HCT116 (cell line): Measurements from ENCODE around the gene MYO7A.

ENCODE experiments used
- ELF1 ChIP-seq: IDR thresholded peaks from 2 replicates; pipeline ENCODE4 v1.6.1; 2012; ENCODE audit warnings: low read depth, borderline replicate concordance
- EZH2 ChIP-seq: fragments of 200-600 bp; sonication (generic); IDR thresholded peaks from 2 replicates; pipeline ENCODE4 v1.6.1; 2017; ENCODE audit warnings: antibody characterized with exemption, mixed run types
- EZH2phosphoT487 ChIP-seq: fragments of 200-600 bp; IDR thresholded peaks from 2 replicates; pipeline ENCODE4 v1.6.1; 2018; ENCODE audit warnings: antibody characterized with exemption, borderline replicate concordance
- POLR2A ChIP-seq: IDR thresholded peaks from 2 replicates; pipeline ENCODE4 v1.7.0; 2011; ENCODE audit warnings: borderline replicate concordance; ENCODE audit not compliant: insufficient read depth, insufficient read length; ENCODE audit errors: extremely low read depth
- POLR2AphosphoS5 ChIP-seq: IDR thresholded peaks from 2 replicates; pipeline ENCODE4 v1.6.1; 2011; ENCODE audit warnings: mild to moderate bottlenecking, low read depth, low read length, moderate library complexity
- RAD21 ChIP-seq: IDR thresholded peaks from 2 replicates; pipeline ENCODE4 v1.6.1; 2012; ENCODE audit warnings: low read depth, mild to moderate bottlenecking
- TCF7L2 ChIP-seq: IDR thresholded peaks from 2 replicates; pipeline ENCODE4 v1.7.0; 2011; ENCODE audit warnings: borderline replicate concordance, inconsistent platforms; ENCODE audit not compliant: insufficient read depth, insufficient read length; ENCODE audit errors: extremely low read depth
- ZFX ChIP-seq: fragments of 450-650 bp; IDR thresholded peaks from 2 replicates; pipeline ENCODE4 v1.6.1; 2017
- ZNF274 ChIP-seq: fragments of 200-500 bp; sonication (Bioruptor generic); IDR thresholded peaks from 2 replicates; pipeline ENCODE4 v1.6.1; 2014; ENCODE audit warnings: mild to moderate bottlenecking, low read depth, low read length, inconsistent platforms
- TF ChIP-seq, protein P1 (sequence below), 3 experiments: fragments of 200-600 bp in 1 of 3; sonication (generic) in 1 of 3; IDR thresholded peaks in 2 of 3; conservative IDR thresholded peaks in 1 of 3; 2 replicates each; pipeline ENCODE4 v1.5.1; 2012 to 2017; ENCODE audit warnings: low read depth in 2 of 3, low read length in 2 of 3, antibody characterized with exemption in 1 of 3, borderline replicate concordance in 1 of 3, control low read depth in 1 of 3, mild to moderate bottlenecking in 1 of 3, mixed read lengths in 1 of 3, mixed run types in 1 of 3, moderate library complexity in 1 of 3; ENCODE audit not compliant: insufficient read depth in 1 of 3
- TF ChIP-seq, protein P2 (sequence below): IDR thresholded peaks from 2 replicates; pipeline ENCODE4 v1.6.1; 2012
- TF ChIP-seq, protein P3 (sequence below): IDR thresholded peaks from 2 replicates; pipeline ENCODE4 v1.6.1; 2011; ENCODE audit warnings: mild to moderate bottlenecking, low read length, moderate library complexity; ENCODE audit not compliant: insufficient replicate concordance; ENCODE audit errors: extremely low read depth
- TF ChIP-seq, protein P4 (sequence below): IDR thresholded peaks from 2 replicates; pipeline ENCODE4 v1.6.1; 2012; ENCODE audit warnings: low read depth

DNA sequence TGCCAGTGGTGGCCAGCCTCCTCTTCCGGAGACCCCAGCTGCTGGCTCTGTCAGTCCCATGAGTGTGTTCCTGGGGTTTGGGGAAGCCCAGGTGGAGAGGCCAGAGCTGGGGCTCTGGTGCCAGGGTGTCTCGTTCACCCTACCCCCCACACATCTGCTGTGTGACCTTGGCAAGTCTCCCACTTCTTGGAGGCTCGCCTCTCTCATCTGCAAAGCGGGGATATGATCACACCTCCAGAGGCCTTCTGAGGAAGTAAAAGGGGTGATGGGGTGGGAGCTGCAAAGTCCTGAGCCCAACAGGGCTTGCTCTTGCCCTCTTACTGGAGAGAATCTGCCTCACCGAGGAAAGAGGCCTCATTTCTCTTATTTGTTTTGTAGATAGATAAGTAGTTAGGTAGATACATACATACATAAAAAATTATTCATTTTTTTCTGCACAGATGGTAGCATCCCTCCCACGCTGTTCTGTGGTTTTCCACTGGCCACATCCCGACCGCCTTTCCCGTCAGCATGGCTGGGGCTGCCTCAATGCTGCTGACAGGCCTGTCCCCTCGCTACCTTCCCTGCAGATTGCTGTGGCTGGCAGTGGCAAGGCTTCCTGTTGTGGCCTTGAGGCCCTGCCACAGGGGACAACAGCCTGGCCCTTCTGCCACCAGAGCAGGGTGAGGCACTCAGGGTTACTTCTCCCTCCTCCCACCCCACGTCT is 23.9 kb downstream of the MYO7A start:
- no peak for TF ChIP-seq EZH2
- TF ChIP-seq, protein P1, sequence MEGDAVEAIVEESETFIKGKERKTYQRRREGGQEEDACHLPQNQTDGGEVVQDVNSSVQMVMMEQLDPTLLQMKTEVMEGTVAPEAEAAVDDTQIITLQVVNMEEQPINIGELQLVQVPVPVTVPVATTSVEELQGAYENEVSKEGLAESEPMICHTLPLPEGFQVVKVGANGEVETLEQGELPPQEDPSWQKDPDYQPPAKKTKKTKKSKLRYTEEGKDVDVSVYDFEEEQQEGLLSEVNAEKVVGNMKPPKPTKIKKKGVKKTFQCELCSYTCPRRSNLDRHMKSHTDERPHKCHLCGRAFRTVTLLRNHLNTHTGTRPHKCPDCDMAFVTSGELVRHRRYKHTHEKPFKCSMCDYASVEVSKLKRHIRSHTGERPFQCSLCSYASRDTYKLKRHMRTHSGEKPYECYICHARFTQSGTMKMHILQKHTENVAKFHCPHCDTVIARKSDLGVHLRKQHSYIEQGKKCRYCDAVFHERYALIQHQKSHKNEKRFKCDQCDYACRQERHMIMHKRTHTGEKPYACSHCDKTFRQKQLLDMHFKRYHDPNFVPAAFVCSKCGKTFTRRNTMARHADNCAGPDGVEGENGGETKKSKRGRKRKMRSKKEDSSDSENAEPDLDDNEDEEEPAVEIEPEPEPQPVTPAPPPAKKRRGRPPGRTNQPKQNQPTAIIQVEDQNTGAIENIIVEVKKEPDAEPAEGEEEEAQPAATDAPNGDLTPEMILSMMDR (IDR thresholded peaks at IDR 0.05 in 2 of 3, conservative IDR thresholded peaks at IDR 0.05 in 1 of 3; ENCODE audit: borderline replicate concordance in 1 of 3, insufficient read depth in 1 of 3, low read depth in 2 of 3, low read length in 2 of 3): no peak
- no peak for TF ChIP-seq TCF7L2
- TF ChIP-seq, protein P2, sequence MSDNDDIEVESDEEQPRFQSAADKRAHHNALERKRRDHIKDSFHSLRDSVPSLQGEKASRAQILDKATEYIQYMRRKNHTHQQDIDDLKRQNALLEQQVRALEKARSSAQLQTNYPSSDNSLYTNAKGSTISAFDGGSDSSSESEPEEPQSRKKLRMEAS: no peak
- no peak for TF ChIP-seq POLR2A
- TF ChIP-seq POLR2AphosphoS5: no peak
- no peak for TF ChIP-seq ZNF274
- TF ChIP-seq ELF1: no peak
- no peak for TF ChIP-seq RAD21
- TF ChIP-seq ZFX: no peak
- TF ChIP-seq, protein P3, sequence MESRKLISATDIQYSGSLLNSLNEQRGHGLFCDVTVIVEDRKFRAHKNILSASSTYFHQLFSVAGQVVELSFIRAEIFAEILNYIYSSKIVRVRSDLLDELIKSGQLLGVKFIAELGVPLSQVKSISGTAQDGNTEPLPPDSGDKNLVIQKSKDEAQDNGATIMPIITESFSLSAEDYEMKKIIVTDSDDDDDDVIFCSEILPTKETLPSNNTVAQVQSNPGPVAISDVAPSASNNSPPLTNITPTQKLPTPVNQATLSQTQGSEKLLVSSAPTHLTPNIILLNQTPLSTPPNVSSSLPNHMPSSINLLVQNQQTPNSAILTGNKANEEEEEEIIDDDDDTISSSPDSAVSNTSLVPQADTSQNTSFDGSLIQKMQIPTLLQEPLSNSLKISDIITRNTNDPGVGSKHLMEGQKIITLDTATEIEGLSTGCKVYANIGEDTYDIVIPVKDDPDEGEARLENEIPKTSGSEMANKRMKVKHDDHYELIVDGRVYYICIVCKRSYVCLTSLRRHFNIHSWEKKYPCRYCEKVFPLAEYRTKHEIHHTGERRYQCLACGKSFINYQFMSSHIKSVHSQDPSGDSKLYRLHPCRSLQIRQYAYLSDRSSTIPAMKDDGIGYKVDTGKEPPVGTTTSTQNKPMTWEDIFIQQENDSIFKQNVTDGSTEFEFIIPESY: no peak
- TF ChIP-seq EZH2phosphoT487: no peak
- TF ChIP-seq, protein P4, sequence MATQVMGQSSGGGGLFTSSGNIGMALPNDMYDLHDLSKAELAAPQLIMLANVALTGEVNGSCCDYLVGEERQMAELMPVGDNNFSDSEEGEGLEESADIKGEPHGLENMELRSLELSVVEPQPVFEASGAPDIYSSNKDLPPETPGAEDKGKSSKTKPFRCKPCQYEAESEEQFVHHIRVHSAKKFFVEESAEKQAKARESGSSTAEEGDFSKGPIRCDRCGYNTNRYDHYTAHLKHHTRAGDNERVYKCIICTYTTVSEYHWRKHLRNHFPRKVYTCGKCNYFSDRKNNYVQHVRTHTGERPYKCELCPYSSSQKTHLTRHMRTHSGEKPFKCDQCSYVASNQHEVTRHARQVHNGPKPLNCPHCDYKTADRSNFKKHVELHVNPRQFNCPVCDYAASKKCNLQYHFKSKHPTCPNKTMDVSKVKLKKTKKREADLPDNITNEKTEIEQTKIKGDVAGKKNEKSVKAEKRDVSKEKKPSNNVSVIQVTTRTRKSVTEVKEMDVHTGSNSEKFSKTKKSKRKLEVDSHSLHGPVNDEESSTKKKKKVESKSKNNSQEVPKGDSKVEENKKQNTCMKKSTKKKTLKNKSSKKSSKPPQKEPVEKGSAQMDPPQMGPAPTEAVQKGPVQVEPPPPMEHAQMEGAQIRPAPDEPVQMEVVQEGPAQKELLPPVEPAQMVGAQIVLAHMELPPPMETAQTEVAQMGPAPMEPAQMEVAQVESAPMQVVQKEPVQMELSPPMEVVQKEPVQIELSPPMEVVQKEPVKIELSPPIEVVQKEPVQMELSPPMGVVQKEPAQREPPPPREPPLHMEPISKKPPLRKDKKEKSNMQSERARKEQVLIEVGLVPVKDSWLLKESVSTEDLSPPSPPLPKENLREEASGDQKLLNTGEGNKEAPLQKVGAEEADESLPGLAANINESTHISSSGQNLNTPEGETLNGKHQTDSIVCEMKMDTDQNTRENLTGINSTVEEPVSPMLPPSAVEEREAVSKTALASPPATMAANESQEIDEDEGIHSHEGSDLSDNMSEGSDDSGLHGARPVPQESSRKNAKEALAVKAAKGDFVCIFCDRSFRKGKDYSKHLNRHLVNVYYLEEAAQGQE: no peak
